Neural cell (in vitro differentiated cells): ENCODE results near the gene PYGB. TPM values are rescaled to one million over a fixed set of nuclear protein-coding genes. Genes with fewer than 3 reads are reported as not detected.

Source experiments
- H2AFZ ChIP-seq: fragments of 200-600, 300-800 bp; sonication (generic), shearing (Covaris generic); 2 replicates; pipeline ENCODE4 v1.6.0; 2014; ENCODE audit warnings: low read depth, mild to moderate bottlenecking, antibody characterized with exemption, low read length, moderate library complexity
- H3F3A ChIP-seq: fragments of 200-600 bp; shearing (Covaris generic); 2 replicates; pipeline ENCODE4 v1.6.1; 2016; ENCODE audit warnings: mild to moderate bottlenecking, moderate library complexity, mixed read lengths, antibody characterized with exemption, low read length; ENCODE audit not compliant: insufficient read depth, poor library complexity, severe bottlenecking
- H3K27ac ChIP-seq: fragments of 200-600, 300-800 bp; sonication (generic), shearing (Covaris generic); 2 replicates; pipeline ENCODE4 v1.5.1; 2014; ENCODE audit warnings: mild to moderate bottlenecking, low read length, moderate library complexity
- H3K27me3 ChIP-seq: fragments of 300-800, 200-600 bp; sonication (generic), shearing (Covaris generic); 2 replicates; pipeline ENCODE4 v1.6.0; 2014; ENCODE audit warnings: mild to moderate bottlenecking, low read depth, low read length, moderate library complexity; ENCODE audit not compliant: insufficient read depth
- H3K36me3 ChIP-seq: fragments of 300-800, 200-600 bp; sonication (generic), shearing (Covaris generic); 2 replicates; pipeline ENCODE4 v1.5.1; 2014; ENCODE audit warnings: mild to moderate bottlenecking, antibody characterized with exemption, low read length, moderate library complexity; ENCODE audit not compliant: insufficient read depth
- H3K4me2 ChIP-seq: fragments of 300-800, 200-600 bp; sonication (generic), shearing (Covaris generic); 2 replicates; pipeline ENCODE4 v1.6.0; 2014; ENCODE audit warnings: mild to moderate bottlenecking, low read length
- H3K4me3 ChIP-seq: fragments of 300-800, 200-600 bp; sonication (generic), shearing (Covaris generic); 2 replicates; pipeline ENCODE4 v1.5.1; 2014; ENCODE audit warnings: mild to moderate bottlenecking, low read length, moderate library complexity
- H3K79me2 ChIP-seq: fragments of 200-600 bp; shearing (Covaris generic); replicated peaks from 2 replicates; pipeline ENCODE4 v1.6.0; 2014; ENCODE audit warnings: mild to moderate bottlenecking, low read length, moderate library complexity; ENCODE audit not compliant: insufficient read depth
- H3K9ac ChIP-seq: fragments of 300-800, 200-600 bp; sonication (generic), shearing (Covaris generic); 2 replicates; pipeline ENCODE4 v1.6.1; 2016; ENCODE audit warnings: mild to moderate bottlenecking, low read length, mixed read lengths
- H3K9me2 ChIP-seq: fragments of 200-600 bp; shearing (Covaris generic); 2 replicates; pipeline ENCODE4 v1.6.1; 2016; ENCODE audit warnings: mild to moderate bottlenecking, low read length, mixed read lengths; ENCODE audit not compliant: insufficient read depth
- H3K9me3 ChIP-seq: fragments of 200-600, 300-800 bp; sonication (generic), shearing (Covaris generic); 2 replicates; pipeline ENCODE4 v1.6.1; 2016; ENCODE audit warnings: mild to moderate bottlenecking, mixed run types, low read length, moderate library complexity, mixed read lengths
- H4K20me1 ChIP-seq: fragments of 200-600 bp; shearing (Covaris generic); 2 replicates; pipeline ENCODE4 v1.6.1; 2016; ENCODE audit warnings: mild to moderate bottlenecking, mixed run types; ENCODE audit not compliant: insufficient read depth
- CTCF ChIP-seq: fragments of 450-650 bp; IDR thresholded peaks from 2 replicates; pipeline ENCODE4 v1.5.1; 2014; ENCODE audit warnings: antibody characterized with exemption, mild to moderate bottlenecking, moderate library complexity; ENCODE audit not compliant: poor library complexity, severe bottlenecking
- EP300 ChIP-seq: fragments of 450-650 bp; conservative IDR thresholded peaks from 2 replicates; pipeline ENCODE4 v1.6.1; 2014; ENCODE audit warnings: antibody characterized with exemption, mild to moderate bottlenecking, moderate library complexity; ENCODE audit not compliant: poor library complexity, severe bottlenecking
- EZH2 ChIP-seq: fragments of 200-600, 300-800 bp; shearing (Covaris generic), sonication (generic); IDR thresholded peaks from 2 replicates; pipeline ENCODE4 v1.6.1; 2014; ENCODE audit warnings: antibody characterized with exemption, low read length, borderline replicate concordance, mild to moderate bottlenecking; ENCODE audit not compliant: insufficient read depth, poor library complexity, severe bottlenecking
- MXI1 ChIP-seq: fragments of 450-650 bp; conservative IDR thresholded peaks from 2 replicates; pipeline ENCODE4 v1.6.1; 2014; ENCODE audit warnings: antibody characterized with exemption, mild to moderate bottlenecking; ENCODE audit not compliant: poor library complexity, severe bottlenecking
- POLR2AphosphoS5 ChIP-seq: IDR thresholded peaks from 2 replicates; pipeline ENCODE4 v1.6.1; 2012
- RAD21 ChIP-seq: fragments of 450-650 bp; conservative IDR thresholded peaks from 2 replicates; pipeline ENCODE4 v1.6.1; 2014; ENCODE audit warnings: antibody characterized with exemption, mild to moderate bottlenecking, moderate library complexity
- REST ChIP-seq: IDR thresholded peaks from 2 replicates; pipeline ENCODE4 v1.6.1; 2012; ENCODE audit warnings: borderline replicate concordance
- SMC3 ChIP-seq: fragments of 450-650 bp; conservative IDR thresholded peaks from 2 replicates; pipeline ENCODE4 v1.6.1; 2014; ENCODE audit warnings: antibody characterized with exemption, mild to moderate bottlenecking, moderate library complexity; ENCODE audit not compliant: poor library complexity
- TAF1 ChIP-seq: IDR thresholded peaks from 2 replicates; pipeline ENCODE4 v1.6.1; 2012; ENCODE audit warnings: low read depth
- polyA plus RNA-seq: library from polyadenylated mRNA; depleted of rRNA; stranded (reverse); fragments of >200 nt; gene quantifications from 2 replicates; pipeline ENCODE4 v1.2.3, GENCODE V29; 2014

Gene PYGB
- polyA plus RNA-seq, 1 donor from 2014 or later, result 70.5 TPM

- H3K4me2 ChIP-seq, result no peak overlapping the region
- no peaks in the 10 kb centered on the region for H3K9me2 ChIP-seq
- peaks cover 7% of the 10 kb centered on the region for H3K36me3 ChIP-seq
- no peaks in the 10 kb centered on the region for H3K9me3 ChIP-seq
- H3K4me3 ChIP-seq, result no peak overlapping the region
- H3K27ac ChIP-seq, result no peak overlapping the region
- no peaks in the 10 kb centered on the region for H3K27me3 ChIP-seq
- no peaks in the 10 kb centered on the region for H3K79me2 ChIP-seq
- H4K20me1 ChIP-seq, result no peaks in the 10 kb centered on the region
- no peak overlapping the region for H3K9ac ChIP-seq
- TF ChIP-seq MXI1 (no peak), RAD21 (no peak), SMC3 (no peak)
- H3F3A ChIP-seq, result no peaks in the 10 kb centered on the region
- H2AFZ ChIP-seq, result no peak overlapping the region
Measured at GRCh38 chr20:25283221-25283951, 35.5 kb downstream of the PYGB start.

GRCh38 chr20:25284131-25284601 is 36.3 kb downstream of the PYGB start:
- Histone ChIP-seq H3K36me3 (peaks cover 7% of the 10 kb centered on the region), H4K20me1 (no peaks in the 10 kb centered on the region), H3F3A (no peaks in the 10 kb centered on the region), H3K9me3 (no peaks in the 10 kb centered on the region), H3K4me2 (no peak overlapping the region), H3K27me3 (no peaks in the 10 kb centered on the region), H2AFZ (no peak overlapping the region), H3K9ac (no peak overlapping the region), H3K9me2 (no peaks in the 10 kb centered on the region), H3K27ac (no peak overlapping the region), H3K4me3 (no peak overlapping the region), H3K79me2 (no peaks in the 10 kb centered on the region)
- no peak for TF ChIP-seq TAF1
- TF ChIP-seq EP300, result no peak
- TF ChIP-seq SMC3, result no peak
- TF ChIP-seq MXI1, result no peak
- no peak for TF ChIP-seq RAD21
- no peak for TF ChIP-seq EZH2
- TF ChIP-seq CTCF, result no peak
- no peak for TF ChIP-seq POLR2AphosphoS5
- no peak for TF ChIP-seq REST
